ENCODE results near the gene LYZL2. TPM values are rescaled to one million over a fixed set of nuclear protein-coding genes. Genes with fewer than 3 reads are reported as not detected.

The LYZL2 gene
- total RNA-seq, 1 experiment from 2014 or later, result not detected

- no peak for DNase-seq (ENCODE audit: low read depth, low spot score)
- in situ Hi-C loops (cut with HindIII; ENCODE audit: low pct_unique_long_range_greater_than_20kb, low sequenced_read_pairs), result no loop called here
These were observed 52.9 kb downstream of the LYZL2 start for GRCh38 chr10:30576641-30577040.

DNA sequence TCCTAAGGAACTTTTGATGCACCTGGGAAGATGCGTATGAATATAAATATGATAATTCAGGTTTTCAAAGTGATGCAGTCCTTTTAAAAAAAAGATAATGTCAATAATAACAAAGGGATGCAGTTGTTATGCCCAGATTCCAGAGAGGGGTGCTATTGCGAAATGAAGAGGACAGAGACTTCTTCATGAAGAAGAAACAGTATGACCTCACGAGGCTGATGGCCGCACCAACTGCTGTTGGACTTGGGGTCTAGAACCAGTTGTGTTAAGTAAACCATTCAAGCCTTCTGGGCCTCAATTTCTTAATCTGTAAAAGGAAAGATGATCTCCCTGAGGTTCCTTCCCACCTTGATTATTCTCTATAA, 55.1 kb downstream of the LYZL2 start:
- in situ Hi-C loops (cut with HindIII; ENCODE audit: low pct_unique_long_range_greater_than_20kb, low sequenced_read_pairs), result no loop called here
- DNase-seq (ENCODE audit: low read depth, low spot score), result no peak

- in situ Hi-C loops (cut with HindIII; ENCODE audit: low pct_unique_long_range_greater_than_20kb, low sequenced_read_pairs), result no loop called here
- DNase-seq (ENCODE audit: low read depth, low spot score), result no peak
These were observed 55.7 kb downstream of the LYZL2 start for GRCh38 chr10:30573721-30574431.

GRCh38 chr10:30565449-30565848, 64.1 kb downstream of the LYZL2 start:
- in situ Hi-C loops (cut with HindIII; ENCODE audit: low pct_unique_long_range_greater_than_20kb, low sequenced_read_pairs), result no loop called here
- no peak for DNase-seq (ENCODE audit: low read depth, low spot score)

- no peak for DNase-seq (ENCODE audit: low read depth, low spot score)
These were observed 66.8 kb downstream of the LYZL2 start for GRCh38 chr10:30562787-30563186.

More at GRCh38 chr10:30562787-30563186, 66.8 kb downstream of the LYZL2 start:
- in situ Hi-C loops (cut with HindIII; ENCODE audit: low pct_unique_long_range_greater_than_20kb, low sequenced_read_pairs), result no loop called here

Other genes with a start within 250 kb of the LYZL2 start
- 0.32 and 0.67 TPM in 2 replicates for gene MAP3K8, start 195.6 kb downstream of the LYZL2 start, total RNA-seq (2014; rRNA removed; shearing (Covaris generic))